ENCODE measurements around the gene CABP5.
"Not testable (repeated sequence)": the region's sequence is repeated elsewhere in the genome, so short reads cannot be mapped to it uniquely, and the experiment has no call there.

- TF ChIP-seq EP300 (IDR thresholded peaks at IDR 0.05) = not testable (repeated sequence)
- TF ChIP-seq, protein P1, sequence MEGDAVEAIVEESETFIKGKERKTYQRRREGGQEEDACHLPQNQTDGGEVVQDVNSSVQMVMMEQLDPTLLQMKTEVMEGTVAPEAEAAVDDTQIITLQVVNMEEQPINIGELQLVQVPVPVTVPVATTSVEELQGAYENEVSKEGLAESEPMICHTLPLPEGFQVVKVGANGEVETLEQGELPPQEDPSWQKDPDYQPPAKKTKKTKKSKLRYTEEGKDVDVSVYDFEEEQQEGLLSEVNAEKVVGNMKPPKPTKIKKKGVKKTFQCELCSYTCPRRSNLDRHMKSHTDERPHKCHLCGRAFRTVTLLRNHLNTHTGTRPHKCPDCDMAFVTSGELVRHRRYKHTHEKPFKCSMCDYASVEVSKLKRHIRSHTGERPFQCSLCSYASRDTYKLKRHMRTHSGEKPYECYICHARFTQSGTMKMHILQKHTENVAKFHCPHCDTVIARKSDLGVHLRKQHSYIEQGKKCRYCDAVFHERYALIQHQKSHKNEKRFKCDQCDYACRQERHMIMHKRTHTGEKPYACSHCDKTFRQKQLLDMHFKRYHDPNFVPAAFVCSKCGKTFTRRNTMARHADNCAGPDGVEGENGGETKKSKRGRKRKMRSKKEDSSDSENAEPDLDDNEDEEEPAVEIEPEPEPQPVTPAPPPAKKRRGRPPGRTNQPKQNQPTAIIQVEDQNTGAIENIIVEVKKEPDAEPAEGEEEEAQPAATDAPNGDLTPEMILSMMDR (IDR thresholded peaks at IDR 0.05) = not testable (repeated sequence)
Measured at GRCh38 chr19:48091111-48091718, 47.3 kb upstream of the CABP5 start.

All from upper lobe of left lung (tissue), 4 donors.